ENCODE data around the gene PRXL2C. TPM values are rescaled to one million over a fixed set of nuclear protein-coding genes. Genes with fewer than 3 reads are reported as not detected.

PRXL2C gene
- total RNA-seq, 1 donor from 2014 or later, result 25.6 TPM

DNA sequence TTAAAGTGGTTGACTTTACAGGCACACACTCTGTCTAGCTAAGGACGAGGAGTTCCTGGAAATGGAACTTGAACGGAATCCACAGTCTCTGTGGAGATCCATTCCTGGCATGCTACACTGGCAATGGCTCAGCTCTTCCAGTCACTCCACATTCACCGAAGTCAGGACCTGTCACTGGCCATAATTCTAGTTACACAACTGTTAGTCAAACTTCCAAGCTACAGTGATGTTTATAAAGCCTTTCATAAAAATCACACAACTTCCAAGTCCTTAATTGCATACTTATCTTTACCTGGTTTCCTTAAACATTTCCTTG is 51.2 kb downstream of the PRXL2C start:
- DNase-seq (no peak), ATAC-seq (peak; percentile 88)
- H3K9me3 ChIP-seq, result no peaks in the 10 kb centered on the region
- intact Hi-C loops (cut with DNase I), result no loop called here
- H3K4me3 ChIP-seq, result no peak overlapping the region
- H3K27ac ChIP-seq, result no peak overlapping the region
- no peaks in the 10 kb centered on the region for H3K4me1 ChIP-seq
- no peaks in the 10 kb centered on the region for H3K27me3 ChIP-seq
- H3K36me3 ChIP-seq, result no peaks in the 10 kb centered on the region
- TF ChIP-seq CTCF (IDR thresholded peaks at IDR 0.05), result no peak

- intact Hi-C loops (cut with DNase I), result no loop called here
- no peaks in the 10 kb centered on the region for H3K9me3 ChIP-seq
- H3K27ac ChIP-seq, result no peak overlapping the region
- ATAC-seq (no peak), DNase-seq (no peak)
- no peak for TF ChIP-seq CTCF (IDR thresholded peaks at IDR 0.05)
- no peaks in the 10 kb centered on the region for H3K4me1 ChIP-seq
- no peaks in the 10 kb centered on the region for H3K36me3 ChIP-seq
- no peaks in the 10 kb centered on the region for H3K27me3 ChIP-seq
- no peak overlapping the region for H3K4me3 ChIP-seq
These were observed 51.7 kb downstream of the PRXL2C start for GRCh38 chr9:96603305-96604003.

GRCh38 chr9:96599298-96599697 is 55.8 kb downstream of the PRXL2C start:
- Histone ChIP-seq H3K4me1 (no peaks in the 10 kb centered on the region), H3K4me3 (no peak overlapping the region), H3K9me3 (no peaks in the 10 kb centered on the region), H3K27me3 (no peaks in the 10 kb centered on the region), H3K27ac (no peak overlapping the region), H3K36me3 (no peaks in the 10 kb centered on the region)
- intact Hi-C loops (cut with DNase I), result no loop called here
- no peak for TF ChIP-seq CTCF (IDR thresholded peaks at IDR 0.05)
- no peak for DNase-seq
- no peak for ATAC-seq

GRCh38 chr9:96596601-96597111 is 58.5 kb downstream of the PRXL2C start:
- Histone ChIP-seq H3K4me3 (no peak overlapping the region), H3K36me3 (no peaks in the 10 kb centered on the region), H3K27me3 (no peaks in the 10 kb centered on the region), H3K27ac (no peak overlapping the region), H3K4me1 (no peaks in the 10 kb centered on the region), H3K9me3 (no peaks in the 10 kb centered on the region)
- no peak for TF ChIP-seq CTCF (IDR thresholded peaks at IDR 0.05)
- intact Hi-C loops (cut with DNase I), result no loop called here
- ATAC-seq (no peak), DNase-seq (no peak)

Other genes starting within 250 kb of the PRXL2C start
- gene ZNF367, start 236.9 kb downstream of the PRXL2C start, total RNA-seq, result 0.67 TPM
- gene HABP4, start 205.1 kb downstream of the PRXL2C start, total RNA-seq, result 10.3 TPM
- gene CDC14B, start 35.5 kb downstream of the PRXL2C start, total RNA-seq, result 14.5 TPM
- 10.3 TPM for gene ZNF510, start 122.8 kb upstream of the PRXL2C start, total RNA-seq
- gene ZNF782, start 199.2 kb upstream of the PRXL2C start, total RNA-seq, result 4.5 TPM

All from upper lobe of right lung (tissue), 1 donor.